GM12878 (cell line): Measurements from ENCODE around the gene PRKG1. TPM values are rescaled to one million over a fixed set of nuclear protein-coding genes. Genes with fewer than 3 reads are reported as not detected.

Source experiments
- ATAC-seq: fragments of 200-7000 bp; cut with Tn5 transposase; 3 replicates; pipeline ENCODE4 v1.9.1; 2020; ENCODE audit warnings: mild to moderate bottlenecking, moderate library complexity
- BruUV-seq: library from RNA; stranded (reverse); fragments of 400-500 nt; replicated peaks from 2 replicates; lab custom pipeline; 2021; lab: Mats Ljungman, UMichigan
- CTCF ChIA-PET: fragments of 300-600 bp; sonication (Branson Sonifier 250); formaldehyde crosslinking; extraction: SDS; loops from one replicate; lab custom pipeline; 2021; ENCODE audit warnings: inconsistent platforms; lab: Yijun Ruan, JAX
- POLR2A ChIA-PET: fragments of 350-600 bp; formaldehyde crosslinking; extraction: SDS; loops from one replicate; lab custom pipeline; 2021; ENCODE audit warnings: inconsistent platforms; lab: Charles Lee
- RAD21 ChIA-PET: fragments of 300-600 bp; sonication (Branson Sonifier 250); formaldehyde crosslinking; loops from one replicate; lab custom pipeline; 2023; ENCODE audit warnings: antibody characterized with exemption; ENCODE audit not compliant: unreplicated experiment; lab: Charles Lee
- SMC1A ChIA-PET: fragments of 300-600 bp; sonication (Branson Sonifier 250); formaldehyde crosslinking; loops from one replicate; lab custom pipeline; 2023; ENCODE audit not compliant: unreplicated experiment, uncharacterized antibody; lab: Charles Lee
- DNase-seq: peaks from one replicate; pipeline ENCODE4 v3.0.0-alpha.2; 2011; ENCODE audit warnings: low read depth, low spot score
- FAIRE-seq: peaks from 3 replicates; lab custom pipeline; 2011; peaks lifted over from hg19 to GRCh38; lab: Jason Lieb, UNC
- H2AFZ ChIP-seq: 2 replicates; pipeline ENCODE4 v1.6.0; 2011; ENCODE audit warnings: low read depth, low read length, control low read depth; ENCODE audit not compliant: control insufficient read depth
- H3K27ac ChIP-seq: 2 replicates; pipeline ENCODE4 v1.5.1; 2011; ENCODE audit warnings: control low read depth; ENCODE audit not compliant: control insufficient read depth, insufficient read depth
- H3K27me3 ChIP-seq, 2 experiments: replicated peaks in 1 of 2; 2 replicates each; pipeline versions ENCODE4 v1.6.0 to v1.6.1; 2011; ENCODE audit warnings: low read length in 1 of 2; ENCODE audit not compliant: control insufficient read depth in 2 of 2, insufficient read depth in 2 of 2
- H3K36me3 ChIP-seq, 2 experiments: 2 replicates each; pipeline ENCODE4 v1.5.1; 2011; ENCODE audit warnings: low read length in 1 of 2; ENCODE audit not compliant: control insufficient read depth in 2 of 2, insufficient read depth in 2 of 2
- H3K4me1 ChIP-seq: 2 replicates; pipeline ENCODE4 v1.6.1; 2011; ENCODE audit warnings: mild to moderate bottlenecking, low read length, moderate library complexity, mixed read lengths; ENCODE audit not compliant: control insufficient read depth, insufficient read depth
- H3K4me2 ChIP-seq: 2 replicates; pipeline ENCODE4 v1.6.0; 2011; ENCODE audit warnings: control low read depth; ENCODE audit not compliant: control insufficient read depth, insufficient read depth
- H3K4me3 ChIP-seq: fragments of 200-600 bp; sonication (generic); 2 replicates; pipeline ENCODE4 v1.5.1; 2016
- H3K79me2 ChIP-seq: 2 replicates; pipeline ENCODE4 v1.6.0; 2011; ENCODE audit warnings: low read length; ENCODE audit not compliant: control insufficient read depth, insufficient read depth
- H3K9ac ChIP-seq: 2 replicates; pipeline ENCODE4 v1.8.0; 2011; ENCODE audit warnings: low read length, control low read depth, mixed read lengths; ENCODE audit not compliant: control insufficient read depth, insufficient read depth
- H3K9me3 ChIP-seq: replicated peaks from 3 replicates; pipeline ENCODE4 v1.5.1; 2011; ENCODE audit warnings: mild to moderate bottlenecking, low read length; ENCODE audit not compliant: control insufficient read depth, insufficient read depth
- H4K20me1 ChIP-seq: 2 replicates; pipeline ENCODE4 v1.6.0; 2011; ENCODE audit not compliant: control insufficient read depth, insufficient read depth
- CBX3 ChIP-seq: fragments of 200-600 bp; sonication (generic); IDR thresholded peaks from 2 replicates; pipeline ENCODE4 v1.6.1; 2016; ENCODE audit warnings: low read depth, borderline replicate concordance
- CHD2 ChIP-seq: IDR thresholded peaks from 2 replicates; pipeline ENCODE4 v1.6.1; 2011; ENCODE audit warnings: low read depth, low read length, improper control_type of control experiment, borderline replicate concordance
- FOS ChIP-seq: IDR thresholded peaks from 3 replicates; pipeline ENCODE4 v1.6.1; 2011; ENCODE audit warnings: borderline replicate concordance; ENCODE audit not compliant: insufficient read length; ENCODE audit errors: extremely low read depth
- FOXK2 ChIP-seq: fragments of 450-650 bp; IDR thresholded peaks from 2 replicates; pipeline ENCODE4 v1.6.1; 2017; ENCODE audit warnings: mild to moderate bottlenecking, moderate library complexity
- HDAC6 ChIP-seq: fragments of 200-600 bp; sonication (generic); IDR thresholded peaks from one replicate; pipeline ENCODE4 v1.8.0; 2017; ENCODE audit warnings: antibody characterized with exemption; ENCODE audit not compliant: unreplicated experiment
- MYB ChIP-seq: fragments of 150-350 bp; IDR thresholded peaks from 2 replicates; pipeline ENCODE4 v1.6.1; 2014; ENCODE audit warnings: mild to moderate bottlenecking, low read depth, low read length, borderline replicate concordance
- NR2F1 ChIP-seq: fragments of 450-650 bp; conservative IDR thresholded peaks from 2 replicates; pipeline ENCODE4 v1.6.1; 2017; ENCODE audit warnings: mild to moderate bottlenecking
- SRF ChIP-seq, 2 experiments: IDR thresholded peaks; 2 replicates each; pipeline ENCODE4 v1.6.1; 2011; ENCODE audit warnings: low read depth in 2 of 2, low read length in 2 of 2, mild to moderate bottlenecking in 1 of 2, moderate library complexity in 1 of 2
- TCF12 ChIP-seq: IDR thresholded peaks from 2 replicates; pipeline ENCODE4 v1.6.1; 2011; ENCODE audit warnings: low read depth, mild to moderate bottlenecking, low read length
- YBX1 ChIP-seq: fragments of 450-650 bp; IDR thresholded peaks from 2 replicates; pipeline ENCODE4 v1.6.1; 2016; ENCODE audit warnings: antibody characterized with exemption
- WGBS: methylation state at CpG from one replicate; pipeline ENCODE4 v1.1.6; 2016; ENCODE audit warnings: low lambda C conversion rate; ENCODE audit not compliant: insufficient replicate concordance, insufficient coverage; ENCODE audit errors: missing lambda C conversion rate; 5-methylcytosine and 5-hydroxymethylcytosine counted together
- in situ Hi-C: fragments of 300-500 bp; cut with MboI; formaldehyde crosslinking; loops from 9 replicates; pipeline ENCODE4 v1.14.3; 2018; ENCODE audit warnings: mixed read lengths
- intact Hi-C: fragments of 100-400 bp; cut with micrococcal nuclease; formaldehyde crosslinking; loops from one replicate; pipeline ENCODE4 v1.14.2; 2022; ENCODE audit not compliant: unreplicated experiment
- polyA plus RNA-seq, 11 experiments: library from polyadenylated mRNA; depleted of rRNA in 4 of 11; unstranded in 6 of 11; stranded (reverse) in 5 of 11; fragments of >200 nt; fragmentation: Nextera tagmentation in 4 of 11; fragmentation: Illumina TruSeq in 1 of 11; extraction: Ambion mirVana in 4 of 11; extraction: Trizol in 1 of 11; gene quantifications; 1 replicate in 1 of 11; 2 replicates in 10 of 11; pipeline versions ENCODE4 v1.2.1 to v1.2.3, GENCODE V29; 2011 to 2016; ENCODE audit warnings: inconsistent platforms in 2 of 11, missing spikeins in 2 of 11, low read depth in 1 of 11
- total RNA-seq, 4 experiments: library from RNA; depleted of rRNA in 3 of 4; stranded (reverse); fragments of >200 nt in 3 of 4; fragmentation: Illumina TruSeq in 1 of 4; extraction: Trizol in 1 of 4; gene quantifications; 2 replicates each; pipeline versions ENCODE4 v1.2.1 to v1.2.3, GENCODE V29; 2013 to 2021
- TF ChIP-seq, protein P1 (sequence below): fragments of 450-650 bp; IDR thresholded peaks from 2 replicates; pipeline ENCODE4 v1.6.1; 2017; ENCODE audit warnings: antibody characterized with exemption, mild to moderate bottlenecking, moderate library complexity
- TF ChIP-seq, protein P2 (sequence below): IDR thresholded peaks from 2 replicates; pipeline ENCODE4 v1.6.1; 2011; ENCODE audit warnings: low read depth, low read length, improper control_type of control experiment, borderline replicate concordance
- TF ChIP-seq, protein P3 (sequence below), 3 experiments: IDR thresholded peaks in 2 of 3; conservative IDR thresholded peaks in 1 of 3; 2 replicates each; pipeline ENCODE4 v1.5.1; 2011; ENCODE audit warnings: low read depth in 3 of 3, low read length in 3 of 3, mild to moderate bottlenecking in 3 of 3, control low read depth in 2 of 3, moderate library complexity in 2 of 3, inconsistent platforms in 1 of 3, mixed read lengths in 1 of 3; ENCODE audit not compliant: control insufficient read depth in 2 of 3, insufficient read depth in 1 of 3; ENCODE audit errors: extremely low read depth in 1 of 3
- TF ChIP-seq, protein P4 (sequence below): fragments of 450-650 bp; conservative IDR thresholded peaks from 2 replicates; pipeline ENCODE4 v1.6.1; 2017; ENCODE audit warnings: mild to moderate bottlenecking, moderate library complexity
- TF ChIP-seq, protein P5 (sequence below): fragments of 450-650 bp; IDR thresholded peaks from 2 replicates; pipeline ENCODE4 v1.6.1; 2017; ENCODE audit warnings: mild to moderate bottlenecking

Gene PRKG1
- total and polyA plus RNA-seq, 10 of the 15 experiments (the other 5 are each of a cell fraction or from before 2014, with no cell fraction given): 0.04 to 0.05 TPM; not detected in 8

DNA sequence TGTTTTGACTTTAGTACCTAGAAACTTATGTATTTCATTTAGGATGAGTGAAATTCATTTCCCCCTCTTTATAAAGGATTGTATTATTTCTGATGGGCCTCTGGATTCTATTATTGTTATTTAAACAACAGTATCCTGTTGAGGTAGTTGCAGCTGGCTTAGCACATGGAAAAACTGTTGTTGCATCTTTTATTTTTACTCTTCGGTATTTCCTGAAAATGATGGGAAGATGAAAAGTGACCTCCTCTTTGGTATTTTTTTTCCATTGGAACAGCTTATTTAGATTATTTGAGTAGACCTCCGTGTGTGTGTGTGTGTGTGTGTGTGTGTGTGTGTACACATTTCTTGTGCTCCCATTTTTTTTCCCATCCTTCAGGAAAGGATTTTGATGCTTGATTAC lies 129.8 kb downstream of the PRKG1 start:
- ATAC-seq: no peak
- no peaks in the 10 kb centered on the region for H3K36me3 ChIP-seq
- ChIA-PET SMC1A (no interaction called here), POLR2A (no interaction called here), CTCF (no interaction called here), RAD21 (no interaction called here)
- no peak overlapping the region for H3K4me3 ChIP-seq
- no peak for TF ChIP-seq FOS
- no peak for TF ChIP-seq CHD2
- TF ChIP-seq HDAC6: no peak
- TF ChIP-seq, protein P1, sequence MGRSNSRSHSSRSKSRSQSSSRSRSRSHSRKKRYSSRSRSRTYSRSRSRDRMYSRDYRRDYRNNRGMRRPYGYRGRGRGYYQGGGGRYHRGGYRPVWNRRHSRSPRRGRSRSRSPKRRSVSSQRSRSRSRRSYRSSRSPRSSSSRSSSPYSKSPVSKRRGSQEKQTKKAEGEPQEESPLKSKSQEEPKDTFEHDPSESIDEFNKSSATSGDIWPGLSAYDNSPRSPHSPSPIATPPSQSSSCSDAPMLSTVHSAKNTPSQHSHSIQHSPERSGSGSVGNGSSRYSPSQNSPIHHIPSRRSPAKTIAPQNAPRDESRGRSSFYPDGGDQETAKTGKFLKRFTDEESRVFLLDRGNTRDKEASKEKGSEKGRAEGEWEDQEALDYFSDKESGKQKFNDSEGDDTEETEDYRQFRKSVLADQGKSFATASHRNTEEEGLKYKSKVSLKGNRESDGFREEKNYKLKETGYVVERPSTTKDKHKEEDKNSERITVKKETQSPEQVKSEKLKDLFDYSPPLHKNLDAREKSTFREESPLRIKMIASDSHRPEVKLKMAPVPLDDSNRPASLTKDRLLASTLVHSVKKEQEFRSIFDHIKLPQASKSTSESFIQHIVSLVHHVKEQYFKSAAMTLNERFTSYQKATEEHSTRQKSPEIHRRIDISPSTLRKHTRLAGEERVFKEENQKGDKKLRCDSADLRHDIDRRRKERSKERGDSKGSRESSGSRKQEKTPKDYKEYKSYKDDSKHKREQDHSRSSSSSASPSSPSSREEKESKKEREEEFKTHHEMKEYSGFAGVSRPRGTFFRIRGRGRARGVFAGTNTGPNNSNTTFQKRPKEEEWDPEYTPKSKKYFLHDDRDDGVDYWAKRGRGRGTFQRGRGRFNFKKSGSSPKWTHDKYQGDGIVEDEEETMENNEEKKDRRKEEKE: no peak
- no peak for TF ChIP-seq SRF (IDR thresholded peaks at IDR 0.05; ENCODE audit: low read depth in 2 of 2, low read length in 2 of 2)
- TF ChIP-seq, protein P2, sequence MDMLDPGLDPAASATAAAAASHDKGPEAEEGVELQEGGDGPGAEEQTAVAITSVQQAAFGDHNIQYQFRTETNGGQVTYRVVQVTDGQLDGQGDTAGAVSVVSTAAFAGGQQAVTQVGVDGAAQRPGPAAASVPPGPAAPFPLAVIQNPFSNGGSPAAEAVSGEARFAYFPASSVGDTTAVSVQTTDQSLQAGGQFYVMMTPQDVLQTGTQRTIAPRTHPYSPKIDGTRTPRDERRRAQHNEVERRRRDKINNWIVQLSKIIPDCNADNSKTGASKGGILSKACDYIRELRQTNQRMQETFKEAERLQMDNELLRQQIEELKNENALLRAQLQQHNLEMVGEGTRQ: no peak
- TF ChIP-seq, protein P3, sequence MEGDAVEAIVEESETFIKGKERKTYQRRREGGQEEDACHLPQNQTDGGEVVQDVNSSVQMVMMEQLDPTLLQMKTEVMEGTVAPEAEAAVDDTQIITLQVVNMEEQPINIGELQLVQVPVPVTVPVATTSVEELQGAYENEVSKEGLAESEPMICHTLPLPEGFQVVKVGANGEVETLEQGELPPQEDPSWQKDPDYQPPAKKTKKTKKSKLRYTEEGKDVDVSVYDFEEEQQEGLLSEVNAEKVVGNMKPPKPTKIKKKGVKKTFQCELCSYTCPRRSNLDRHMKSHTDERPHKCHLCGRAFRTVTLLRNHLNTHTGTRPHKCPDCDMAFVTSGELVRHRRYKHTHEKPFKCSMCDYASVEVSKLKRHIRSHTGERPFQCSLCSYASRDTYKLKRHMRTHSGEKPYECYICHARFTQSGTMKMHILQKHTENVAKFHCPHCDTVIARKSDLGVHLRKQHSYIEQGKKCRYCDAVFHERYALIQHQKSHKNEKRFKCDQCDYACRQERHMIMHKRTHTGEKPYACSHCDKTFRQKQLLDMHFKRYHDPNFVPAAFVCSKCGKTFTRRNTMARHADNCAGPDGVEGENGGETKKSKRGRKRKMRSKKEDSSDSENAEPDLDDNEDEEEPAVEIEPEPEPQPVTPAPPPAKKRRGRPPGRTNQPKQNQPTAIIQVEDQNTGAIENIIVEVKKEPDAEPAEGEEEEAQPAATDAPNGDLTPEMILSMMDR (IDR thresholded peaks at IDR 0.05 in 2 of 3, conservative IDR thresholded peaks at IDR 0.05 in 1 of 3; ENCODE audit: control insufficient read depth in 2 of 3, extremely low read depth in 1 of 3, insufficient read depth in 1 of 3, low read depth in 3 of 3, low read length in 3 of 3): no peak
- no peak for TF ChIP-seq TCF12
- no peak for TF ChIP-seq CBX3
- TF ChIP-seq, protein P4, sequence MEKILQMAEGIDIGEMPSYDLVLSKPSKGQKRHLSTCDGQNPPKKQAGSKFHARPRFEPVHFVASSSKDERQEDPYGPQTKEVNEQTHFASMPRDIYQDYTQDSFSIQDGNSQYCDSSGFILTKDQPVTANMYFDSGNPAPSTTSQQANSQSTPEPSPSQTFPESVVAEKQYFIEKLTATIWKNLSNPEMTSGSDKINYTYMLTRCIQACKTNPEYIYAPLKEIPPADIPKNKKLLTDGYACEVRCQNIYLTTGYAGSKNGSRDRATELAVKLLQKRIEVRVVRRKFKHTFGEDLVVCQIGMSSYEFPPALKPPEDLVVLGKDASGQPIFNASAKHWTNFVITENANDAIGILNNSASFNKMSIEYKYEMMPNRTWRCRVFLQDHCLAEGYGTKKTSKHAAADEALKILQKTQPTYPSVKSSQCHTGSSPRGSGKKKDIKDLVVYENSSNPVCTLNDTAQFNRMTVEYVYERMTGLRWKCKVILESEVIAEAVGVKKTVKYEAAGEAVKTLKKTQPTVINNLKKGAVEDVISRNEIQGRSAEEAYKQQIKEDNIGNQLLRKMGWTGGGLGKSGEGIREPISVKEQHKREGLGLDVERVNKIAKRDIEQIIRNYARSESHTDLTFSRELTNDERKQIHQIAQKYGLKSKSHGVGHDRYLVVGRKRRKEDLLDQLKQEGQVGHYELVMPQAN: no peak
- no peak for TF ChIP-seq FOXK2
- TF ChIP-seq YBX1: no peak
- TF ChIP-seq, protein P5, sequence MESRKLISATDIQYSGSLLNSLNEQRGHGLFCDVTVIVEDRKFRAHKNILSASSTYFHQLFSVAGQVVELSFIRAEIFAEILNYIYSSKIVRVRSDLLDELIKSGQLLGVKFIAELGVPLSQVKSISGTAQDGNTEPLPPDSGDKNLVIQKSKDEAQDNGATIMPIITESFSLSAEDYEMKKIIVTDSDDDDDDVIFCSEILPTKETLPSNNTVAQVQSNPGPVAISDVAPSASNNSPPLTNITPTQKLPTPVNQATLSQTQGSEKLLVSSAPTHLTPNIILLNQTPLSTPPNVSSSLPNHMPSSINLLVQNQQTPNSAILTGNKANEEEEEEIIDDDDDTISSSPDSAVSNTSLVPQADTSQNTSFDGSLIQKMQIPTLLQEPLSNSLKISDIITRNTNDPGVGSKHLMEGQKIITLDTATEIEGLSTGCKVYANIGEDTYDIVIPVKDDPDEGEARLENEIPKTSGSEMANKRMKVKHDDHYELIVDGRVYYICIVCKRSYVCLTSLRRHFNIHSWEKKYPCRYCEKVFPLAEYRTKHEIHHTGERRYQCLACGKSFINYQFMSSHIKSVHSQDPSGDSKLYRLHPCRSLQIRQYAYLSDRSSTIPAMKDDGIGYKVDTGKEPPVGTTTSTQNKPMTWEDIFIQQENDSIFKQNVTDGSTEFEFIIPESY: no peak
- no peak for TF ChIP-seq NR2F1
- no peak for TF ChIP-seq MYB
- in situ Hi-C loops (no loop called here), intact Hi-C loops (no loop called here)
- H4K20me1 ChIP-seq: no peaks in the 10 kb centered on the region
- no peak for FAIRE-seq
- no peak for DNase-seq
- H3K27me3 ChIP-seq: no peaks in the 10 kb centered on the region; a peak in 1 of 4 replicates
- H2AFZ ChIP-seq: no peak overlapping the region
- H3K9me3 ChIP-seq: no peaks in the 10 kb centered on the region
- no peak overlapping the region for H3K9ac ChIP-seq
- H3K79me2 ChIP-seq: no peaks in the 10 kb centered on the region
- 46% methylated on average over 2 of the region's 2 CpGs for WGBS
- no peak overlapping the region for H3K27ac ChIP-seq
- no peak overlapping the region for H3K4me2 ChIP-seq
- no TSS peak for BruUV-seq
- no peaks in the 10 kb centered on the region for H3K4me1 ChIP-seq
